ENCODE data around the gene PPP1R9B. TPM values are rescaled to one million over a fixed set of nuclear protein-coding genes. Genes with fewer than 3 reads are reported as not detected.

Gene PPP1R9B
- polyA plus RNA-seq, 4 donors, result 46.7 to 50.4 (median 49.3) TPM

DNA sequence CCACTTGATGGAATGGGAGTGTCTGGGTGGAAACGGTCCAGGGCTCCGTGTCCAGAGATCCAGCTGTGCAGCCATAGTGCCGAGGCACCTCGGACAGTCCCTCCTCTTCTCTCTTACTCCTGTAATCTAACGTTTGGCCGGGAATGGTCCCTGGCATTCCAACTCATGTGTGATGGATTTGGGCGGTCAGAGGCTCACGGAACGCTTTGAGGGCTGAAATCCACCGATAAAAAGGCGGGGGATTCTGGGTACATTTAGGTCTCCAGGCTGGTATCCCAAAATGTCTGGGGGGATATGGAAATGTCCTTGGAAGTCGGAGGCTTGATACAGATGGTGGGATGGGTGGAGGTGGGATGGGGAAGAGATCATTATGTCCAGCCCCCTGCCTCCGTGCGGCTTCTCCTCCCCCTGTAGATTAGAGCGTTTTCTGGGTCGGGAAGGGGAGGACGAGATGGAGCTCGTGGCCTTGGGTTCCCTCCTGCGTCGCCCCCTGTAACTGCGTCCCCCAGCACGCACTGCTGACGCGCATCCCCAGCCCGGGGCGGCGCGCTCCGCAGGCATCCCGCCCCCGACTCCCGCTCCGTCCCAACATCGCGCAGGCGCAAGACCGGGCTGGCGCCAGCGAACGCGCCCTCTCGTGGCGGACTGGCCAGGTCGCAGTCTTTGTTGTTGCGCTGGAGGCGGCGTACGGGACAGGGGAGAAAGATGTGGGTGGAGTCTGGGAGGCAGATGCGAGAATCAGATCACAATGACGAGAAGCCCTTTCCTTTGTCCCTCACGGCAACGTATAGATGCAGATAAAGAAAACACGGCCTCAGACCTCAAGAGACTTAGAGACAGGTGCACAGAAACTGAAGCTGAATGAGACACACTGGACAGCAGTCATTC lies 10.8 kb upstream of the PPP1R9B start:
- DNase-seq (ENCODE audit: low read depth in 4 of 4, low spot score in 3 of 4), result peak; percentile 87 to 93 (median 89)

DNA sequence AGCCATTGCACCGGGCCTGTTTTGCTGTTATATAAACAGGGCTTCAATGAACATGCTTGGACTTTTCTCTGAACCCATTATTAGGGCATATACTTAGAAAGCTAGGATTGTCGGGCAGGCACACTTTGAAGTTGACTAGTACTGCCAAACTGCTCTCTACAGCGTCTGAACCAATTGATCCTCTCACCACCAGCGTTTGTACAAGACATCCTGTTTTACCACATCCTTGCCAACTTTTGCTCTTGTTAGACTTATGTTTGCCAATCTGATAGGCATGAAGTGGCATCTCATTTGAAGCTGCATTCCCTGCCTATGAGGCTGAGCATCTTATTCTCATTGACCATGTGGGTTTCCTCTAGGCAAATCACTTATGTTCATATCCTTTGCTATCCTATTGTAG lies 7.4 kb upstream of the PPP1R9B start:
- no peak for DNase-seq (ENCODE audit: low read depth in 4 of 4, low spot score in 3 of 4)

DNA sequence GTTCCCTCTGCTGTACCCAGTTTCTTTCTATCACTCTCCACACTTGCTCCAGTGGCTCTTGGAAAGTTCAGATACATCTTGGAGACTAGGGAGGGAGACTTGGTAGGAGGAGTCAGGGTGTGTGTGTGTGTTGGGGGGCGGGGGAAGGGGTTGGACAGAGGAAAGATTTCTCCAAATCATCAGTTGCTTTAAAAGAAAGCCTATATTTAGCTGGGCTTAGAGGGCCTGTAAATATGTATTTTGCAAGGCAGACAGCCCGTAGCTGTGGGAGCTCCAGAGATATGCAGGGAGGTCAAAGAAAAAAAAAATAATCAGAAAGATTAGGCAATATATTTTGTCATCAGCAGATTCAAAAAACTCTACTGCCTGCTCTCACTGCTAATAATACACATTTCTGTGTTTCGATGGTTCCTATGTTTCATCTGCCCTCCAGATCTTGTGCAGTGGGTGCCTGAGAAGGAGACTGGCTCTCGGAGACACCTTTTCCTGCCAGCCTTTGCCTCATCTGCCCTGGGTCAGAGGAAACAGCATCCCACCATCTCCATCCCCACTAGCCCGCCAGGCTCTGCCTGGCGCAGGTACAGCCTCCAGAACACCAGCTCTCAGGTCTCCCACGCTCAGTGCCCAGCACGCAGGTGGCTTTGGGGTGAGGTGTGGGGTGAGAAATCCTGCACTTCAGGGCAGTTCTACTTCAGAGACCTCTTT lies 4.8 kb upstream of the PPP1R9B start:
- no peak for DNase-seq (ENCODE audit: low read depth in 4 of 4, low spot score in 3 of 4)

DNA sequence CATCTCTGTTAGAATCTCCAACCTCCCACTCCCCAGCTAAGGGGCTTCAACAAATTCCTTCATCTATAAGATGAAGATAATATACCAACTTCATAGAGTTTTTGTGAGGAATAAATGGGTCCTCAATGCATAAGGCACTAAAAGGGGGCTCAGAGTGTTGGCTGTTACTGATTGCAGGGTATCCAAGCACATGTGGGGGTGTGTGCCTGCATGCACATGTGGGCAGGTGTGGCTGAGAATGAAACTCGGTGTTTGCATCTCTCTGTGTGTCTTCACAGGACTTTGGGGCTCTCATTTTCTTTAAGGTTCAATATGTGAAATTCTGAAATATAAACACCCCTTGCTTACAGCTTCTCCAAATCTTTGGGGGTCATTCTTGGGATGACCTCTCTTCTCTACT lies 4.1 kb upstream of the PPP1R9B start:
- no peak for DNase-seq (ENCODE audit: low read depth in 4 of 4, low spot score in 3 of 4)

DNA sequence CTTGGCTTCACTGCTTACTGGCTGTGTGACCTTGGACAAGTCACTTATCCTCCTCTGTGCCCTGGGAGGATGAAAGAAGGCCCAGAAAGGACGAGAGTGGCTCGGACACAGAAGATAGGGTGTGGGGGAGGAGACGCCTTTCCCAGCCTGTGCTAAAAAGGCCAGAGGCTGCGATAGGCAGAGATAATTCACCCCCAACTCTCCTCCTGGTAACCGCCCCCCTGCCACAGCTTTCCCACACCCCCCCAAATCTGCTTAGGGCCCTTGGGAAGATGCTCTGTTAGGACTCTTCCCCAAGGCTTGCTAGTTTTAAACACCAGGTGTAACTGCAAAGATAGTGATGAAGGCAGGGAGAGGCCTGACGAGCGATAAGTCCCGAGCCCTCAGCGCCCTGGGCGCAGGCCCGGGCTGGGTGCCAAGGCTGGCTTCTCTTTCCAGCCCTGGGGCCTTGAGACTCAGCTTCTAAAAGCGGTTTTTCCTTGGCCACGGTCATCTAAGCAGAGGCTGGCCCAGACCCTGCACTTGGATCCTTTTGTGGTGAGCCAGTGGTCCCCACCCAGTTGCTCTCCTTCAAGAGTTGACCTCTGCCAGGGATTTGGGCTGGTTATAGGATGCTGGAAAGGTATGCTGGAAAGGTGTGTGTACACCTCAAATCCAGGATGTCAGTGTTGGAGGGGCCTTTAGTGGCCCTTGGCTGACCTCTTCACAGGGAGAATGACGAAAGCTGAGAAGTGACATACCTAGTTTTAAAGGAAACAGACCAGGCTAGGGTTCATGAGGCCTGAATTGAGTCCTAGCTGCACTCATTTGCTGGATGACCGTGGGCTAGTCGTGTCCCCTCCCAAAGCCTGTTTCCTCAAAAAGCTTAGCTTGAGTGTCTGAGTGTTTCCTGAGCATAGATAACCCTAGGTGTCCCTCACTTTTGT lies 3.4 kb upstream of the PPP1R9B start:
- no peak for DNase-seq (ENCODE audit: low read depth in 4 of 4, low spot score in 3 of 4)

GRCh38 chr17:50152736-50153135 lies 2.3 kb upstream of the PPP1R9B start:
- no peak for DNase-seq (ENCODE audit: low read depth in 4 of 4, low spot score in 3 of 4)

- DNase-seq (ENCODE audit: low read depth in 4 of 4, low spot score in 3 of 4), result peak in 2 of 4 donors; percentile 86 to 88
Measured at GRCh38 chr17:50151937-50152547, 1.6 kb upstream of the PPP1R9B start.

DNA sequence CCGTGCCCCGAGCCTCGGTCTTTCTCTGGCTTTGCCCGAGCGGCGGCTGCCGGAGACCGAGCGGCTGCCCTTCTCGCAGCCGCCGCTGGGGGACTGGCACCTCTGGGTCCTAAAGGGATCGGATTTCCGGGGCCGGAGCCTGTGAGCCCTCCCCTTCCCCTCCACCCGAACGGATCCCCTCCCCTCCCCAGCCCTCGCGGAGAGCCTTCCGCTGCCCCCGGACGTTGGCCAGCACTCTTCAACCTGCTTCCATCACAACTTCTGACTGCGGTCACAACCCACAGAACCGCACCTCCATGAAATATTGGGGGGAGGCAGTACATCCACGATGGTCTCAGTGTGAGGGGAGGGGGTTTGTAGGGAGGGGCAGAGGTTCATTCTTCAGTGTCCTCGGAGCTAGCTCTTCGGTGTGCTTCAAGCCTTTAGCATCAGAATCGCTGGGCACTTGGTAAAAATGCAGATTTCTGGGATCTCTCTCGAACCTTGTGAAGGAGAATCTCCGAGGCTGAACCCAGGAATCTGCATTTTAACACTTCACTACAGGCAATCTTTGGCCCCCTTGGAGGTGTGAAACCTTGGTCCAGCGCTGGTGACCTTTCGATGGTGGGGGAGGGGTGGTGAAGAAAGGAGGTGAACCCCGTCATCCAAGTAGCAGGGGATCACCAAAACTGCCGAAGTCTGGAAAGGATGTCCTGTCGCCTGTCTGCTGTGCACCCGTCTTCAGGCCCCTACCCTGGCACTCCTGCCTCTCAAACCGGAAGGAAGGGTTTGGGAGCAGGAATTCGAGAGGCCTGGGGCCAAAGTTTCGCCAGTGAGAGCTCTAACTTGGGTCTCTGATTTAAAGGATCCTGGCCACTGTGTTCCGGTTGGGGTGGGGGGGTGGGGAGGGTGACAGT lies 812 bp upstream of the PPP1R9B start:
- peak in 2 of 4 donors; percentile 80 to 81 for DNase-seq (ENCODE audit: low read depth in 4 of 4, low spot score in 3 of 4)

DNA sequence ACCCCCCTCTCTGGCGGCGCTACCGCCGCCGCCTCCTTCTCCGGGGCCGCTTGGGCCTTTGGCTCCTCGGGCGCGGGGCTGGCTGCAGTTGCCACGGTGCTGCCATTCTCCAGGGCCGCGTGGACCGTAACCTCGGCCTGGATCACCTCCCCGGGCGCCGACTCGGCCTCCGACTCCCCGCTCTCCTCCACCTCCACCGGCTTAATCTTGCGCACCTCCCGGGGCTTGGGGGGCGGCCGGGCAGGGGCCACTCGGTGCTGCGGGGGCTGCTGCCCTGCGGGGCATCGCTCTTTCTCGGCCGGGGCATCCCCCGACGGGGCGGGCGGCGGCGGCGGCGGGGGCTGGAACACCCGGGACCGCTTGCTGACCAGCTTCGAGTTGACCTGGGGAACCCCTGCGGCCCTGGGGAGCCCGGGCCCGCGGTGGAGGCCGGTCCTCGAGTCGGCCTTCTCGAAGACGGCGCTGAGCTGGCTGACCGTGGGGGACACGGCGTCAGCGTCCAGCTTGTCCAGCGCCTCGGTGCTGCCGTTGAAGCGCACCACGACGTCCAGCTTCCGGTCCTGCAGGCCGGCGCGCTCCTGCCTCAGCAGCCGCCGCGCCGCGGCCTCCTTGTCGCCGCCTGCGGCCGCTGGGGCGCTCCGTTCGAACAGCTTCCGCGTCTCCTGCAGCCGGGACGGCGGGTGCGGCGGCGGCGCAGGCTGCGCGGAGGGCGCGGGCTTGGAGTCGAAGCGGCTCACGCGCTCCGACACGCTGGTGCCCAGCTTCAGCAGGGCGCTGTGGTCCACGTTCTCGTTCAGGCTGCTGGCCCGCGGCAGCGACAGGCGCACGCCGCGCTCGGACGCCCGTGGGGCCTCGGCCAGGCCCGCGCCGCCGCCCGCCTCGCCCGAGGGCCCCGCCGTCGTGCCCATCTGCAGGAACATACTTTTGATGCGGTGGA lies 792 bp downstream of the PPP1R9B start:
- DNase-seq (ENCODE audit: low read depth in 4 of 4, low spot score in 3 of 4), result no peak

DNA sequence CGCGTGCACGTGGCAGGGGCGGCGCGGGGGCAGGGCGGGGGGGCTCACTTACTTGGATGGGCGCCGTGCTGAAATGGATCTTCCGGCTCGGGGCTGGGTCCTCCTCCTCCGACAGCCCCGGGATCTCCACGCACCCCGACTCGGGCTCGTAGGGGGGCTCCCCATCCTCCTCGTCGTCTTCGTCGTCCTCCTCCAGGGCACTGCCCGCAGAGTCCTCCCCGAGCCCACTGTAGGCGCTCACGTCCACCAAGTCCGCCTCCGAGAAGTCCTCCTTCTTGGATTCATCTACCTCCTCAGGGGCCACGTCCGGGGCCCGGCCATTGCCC lies 1.4 kb downstream of the PPP1R9B start:
- no peak for DNase-seq (ENCODE audit: low read depth in 4 of 4, low spot score in 3 of 4)

GRCh38 chr17:50148226-50149090 lies 2.0 kb downstream of the PPP1R9B start:
- DNase-seq (ENCODE audit: low read depth in 4 of 4, low spot score in 3 of 4), result no peak

DNA sequence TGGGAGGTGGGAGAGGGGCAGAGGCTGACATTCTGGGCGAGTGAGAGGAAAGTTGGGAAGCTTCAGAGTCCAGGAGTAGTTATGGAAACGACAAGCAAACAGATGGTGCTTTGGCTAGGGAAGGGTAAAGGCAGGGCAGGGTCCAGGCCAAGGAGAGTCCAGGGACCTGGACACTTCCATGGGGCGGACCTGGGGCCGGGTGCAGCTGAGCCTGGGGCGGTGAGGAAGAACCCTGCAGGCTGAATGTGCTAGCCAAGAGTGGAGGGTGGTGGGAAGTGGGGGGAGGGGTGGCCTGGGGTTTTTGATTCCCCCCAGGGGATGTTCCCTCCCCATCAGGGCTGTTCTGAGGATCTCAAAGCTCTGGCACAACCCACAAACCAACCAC lies 2.6 kb downstream of the PPP1R9B start:
- DNase-seq (ENCODE audit: low read depth in 4 of 4, low spot score in 3 of 4), result no peak

- DNase-seq (ENCODE audit: low read depth in 4 of 4, low spot score in 3 of 4), result no peak
Measured at GRCh38 chr17:50146927-50147665, 3.4 kb downstream of the PPP1R9B start.

DNA sequence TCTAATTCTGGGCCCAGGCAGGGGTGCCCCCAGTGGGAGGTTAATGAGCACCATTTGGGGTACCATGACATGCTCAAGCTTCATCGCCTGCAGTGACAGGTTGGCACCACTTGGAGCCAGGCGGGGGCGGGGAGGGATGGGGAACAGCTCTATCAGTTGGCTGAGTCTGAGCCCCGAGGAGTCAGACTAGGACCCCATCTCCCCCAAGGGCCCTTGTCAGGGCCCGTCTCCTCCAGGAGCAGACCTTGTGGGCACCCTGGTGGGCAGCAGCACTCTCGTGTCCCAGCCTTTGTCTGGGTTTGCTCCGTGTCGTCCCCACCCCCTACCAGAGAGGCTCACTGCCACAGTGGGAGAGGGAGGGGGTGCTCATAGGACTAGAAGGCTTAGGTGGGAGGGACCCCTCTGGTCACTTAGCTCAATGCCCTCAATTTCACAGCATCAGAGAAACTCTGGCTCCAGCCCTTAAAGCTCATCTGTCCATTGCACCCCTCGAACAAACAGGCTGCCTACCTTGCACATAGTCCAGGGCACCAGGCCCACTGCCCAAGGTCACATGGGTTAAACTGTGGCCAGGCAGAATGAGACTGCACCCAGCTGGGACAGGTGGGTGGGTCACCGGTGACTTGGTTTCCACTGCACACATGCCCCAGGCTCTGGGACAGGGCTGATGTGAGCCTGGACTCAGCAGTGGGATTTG lies 4.1 kb downstream of the PPP1R9B start:
- no peak for DNase-seq (ENCODE audit: low read depth in 4 of 4, low spot score in 3 of 4)

DNA sequence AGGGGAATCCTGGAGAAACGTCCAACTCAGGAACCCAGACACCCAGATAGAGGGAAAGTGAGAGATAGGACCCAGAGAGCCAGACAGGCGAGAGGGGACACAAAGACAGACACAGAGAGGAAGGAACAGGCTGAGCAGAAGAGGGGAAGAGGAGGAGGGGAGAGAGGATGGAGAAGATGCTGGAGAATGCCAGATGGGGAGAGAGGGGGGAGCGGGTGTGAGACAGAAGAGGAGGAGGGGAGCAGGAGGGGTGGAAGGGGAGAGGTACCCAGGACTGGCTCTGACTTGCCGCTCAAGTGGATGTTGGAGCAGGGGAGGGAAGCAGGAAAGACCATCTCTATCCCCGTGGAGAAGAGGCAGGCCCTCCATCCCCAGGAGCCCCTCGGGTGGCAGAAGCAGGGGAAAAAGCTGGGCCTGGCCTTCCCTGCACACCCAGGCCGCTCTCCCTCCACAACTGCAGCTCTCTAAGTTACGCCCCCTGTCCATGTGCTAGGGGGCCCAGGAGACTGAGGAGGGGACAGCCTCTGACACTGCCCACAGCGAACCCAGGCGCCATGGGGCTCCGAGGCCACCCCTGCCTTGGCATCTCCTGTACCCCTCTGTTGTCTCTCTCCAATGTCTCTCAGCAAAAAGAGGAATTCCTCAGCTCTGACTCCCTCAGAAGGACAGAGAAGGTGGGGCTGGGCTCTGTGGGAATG lies 4.8 kb downstream of the PPP1R9B start:
- DNase-seq (ENCODE audit: low read depth in 4 of 4, low spot score in 3 of 4), result no peak
